Skin epidermis (tissue), 12 donors: Measurements from ENCODE around the gene KCP.
"Not testable (repeated sequence)": the region's sequence is repeated elsewhere in the genome, so short reads cannot be mapped to it uniquely, and the experiment has no call there.

Experiments
- H3K27ac ChIP-seq, 21 experiments: fragments of 200-600 bp; sonication (generic) in 11 of 21; one replicate each; pipeline ENCODE4 v1.5.0; 2020; ENCODE audit warnings: mild to moderate bottlenecking in 3 of 21, inconsistent platforms in 2 of 21, moderate library complexity in 2 of 21
- H3K4me3 ChIP-seq, 7 experiments: fragments of 200-600 bp; sonication (generic) in 2 of 7; one replicate each; pipeline ENCODE4 v1.5.0; 2020; ENCODE audit warnings: inconsistent platforms in 2 of 7, mild to moderate bottlenecking in 2 of 7, moderate library complexity in 1 of 7

The KCP gene

GRCh38 chr7:128910569-128910945, at the start of gene KCP:
TSS of gene KCP (minus strand) at chr7:128910709. CDS start at chr7:128910676, 33 bp downstream.
- Histone ChIP-seq H3K27ac (peak within 1 kb of the TSS in 5 of 21 experiments; percentile 26 to 69 (median 40)), H3K4me3 (peak within 1 kb of the TSS in 5 of 7 experiments; percentile 8 to 19 (median 9))

GRCh38 chr7:128959296-128959695, 48.8 kb upstream of the KCP start:
- Histone ChIP-seq H3K4me3 (no peak overlapping the region), H3K27ac (peak overlapping the region in 2 of 21 experiments; percentile 56 to 61)

GRCh38 chr7:128955981-128956380, 45.5 kb upstream of the KCP start:
- no peak overlapping the region for H3K4me3 ChIP-seq
- peak overlapping the region in 3 of 21 experiments; percentile 16 to 61 (median 17) for H3K27ac ChIP-seq

GRCh38 chr7:128954830-128955802, 44.6 kb upstream of the KCP start:
- H3K27ac ChIP-seq, result peak overlapping the region in 6 of 21 experiments; percentile 5 to 61 (median 22)

GRCh38 chr7:128954150-128954549, 43.6 kb upstream of the KCP start:
- Histone ChIP-seq H3K4me3 (no peak overlapping the region), H3K27ac (no peak overlapping the region)

More at GRCh38 chr7:128954830-128955802, 44.6 kb upstream of the KCP start:
- no peak overlapping the region for H3K4me3 ChIP-seq

GRCh38 chr7:128951296-128951695, 40.8 kb upstream of the KCP start:
- Histone ChIP-seq H3K27ac (no peak overlapping the region), H3K4me3 (no peak overlapping the region)

GRCh38 chr7:128948976-128949760, 38.7 kb upstream of the KCP start:
- Histone ChIP-seq H3K27ac (peak overlapping the region in 1 of 21 experiments; percentile 21), H3K4me3 (no peak overlapping the region)

- H3K4me3 ChIP-seq, result no peak overlapping the region
- H3K27ac ChIP-seq, result peak overlapping the region in 1 of 21 experiments; percentile 21
Measured at GRCh38 chr7:128948312-128948973, 37.9 kb upstream of the KCP start.

- Histone ChIP-seq H3K27ac (no peak overlapping the region), H3K4me3 (no peak overlapping the region)
Measured at GRCh38 chr7:128947854-128948253, 37.3 kb upstream of the KCP start.

GRCh38 chr7:128946936-128947830, 36.7 kb upstream of the KCP start:
- H3K27ac ChIP-seq, result no peak overlapping the region
- H3K4me3 ChIP-seq, result no peak overlapping the region

GRCh38 chr7:128945668-128946366, 35.3 kb upstream of the KCP start:
- Histone ChIP-seq H3K27ac (no peak overlapping the region), H3K4me3 (no peak overlapping the region)

- Histone ChIP-seq H3K27ac (no peak overlapping the region), H3K4me3 (no peak overlapping the region)
Measured at GRCh38 chr7:128944487-128945236, 34.2 kb upstream of the KCP start.

GRCh38 chr7:128943251-128943650, 32.7 kb upstream of the KCP start:
- H3K4me3 ChIP-seq, H3K27ac ChIP-seq: not testable (repeated sequence)

- H3K27ac ChIP-seq, result peak overlapping the region in 2 of 21 experiments; percentile 86 to 90
- no peak overlapping the region for H3K4me3 ChIP-seq
Measured at GRCh38 chr7:128941946-128942526, 31.5 kb upstream of the KCP start.

GRCh38 chr7:128941323-128941890, 30.9 kb upstream of the KCP start:
- Histone ChIP-seq H3K27ac (peak overlapping the region in 8 of 21 experiments; percentile 81 to 90 (median 85)), H3K4me3 (peak overlapping the region in 1 of 7 experiments; percentile 65)

GRCh38 chr7:128940494-128941322, 30.2 kb upstream of the KCP start:
- peak overlapping the region in 5 of 7 experiments; percentile 7 to 72 (median 65) for H3K4me3 ChIP-seq
- H3K27ac ChIP-seq, result peak overlapping the region in 15 of 21 experiments; percentile 9 to 90 (median 83)
